ENCODE data around the gene HPD. TPM values are rescaled to one million over a fixed set of nuclear protein-coding genes. Genes with fewer than 3 reads are reported as not detected.

HPD gene
- total RNA-seq, 1 experiment from 2014 or later = 0.51 TPM

GRCh38 chr12:121810833-121811433 is 47.7 kb downstream of the HPD start:
- POLR2A ChIA-PET = interaction anchor here (0.5 to 1.0 kb wide), 6 partner anchors 11 to 20 kb away, joined by 3 to 11 read pairs (median 6); no protein-coding TSS in a partner anchor
- in situ Hi-C loops (cut with HindIII; ENCODE audit: low pct_unique_long_range_greater_than_20kb, low sequenced_read_pairs) = no loop called here
- no peaks in the 10 kb centered on the region for H3K27me3 ChIP-seq (ENCODE audit: control insufficient read depth, insufficient read depth, low read length)
- peaks cover 29% of the 10 kb centered on the region for H3K4me1 ChIP-seq (ENCODE audit: control insufficient read depth, insufficient read depth, low read length)
- CTCF ChIA-PET = interaction anchor here (0.6 to 3.0 kb wide), 4 partner anchors 13 to 78 kb away, joined by 3 to 72 read pairs (median 4); partner anchors contain the start of genes PSMD9 and RHOF
- ATAC-seq (no peak), DNase-seq (ENCODE audit: low read depth, low spot score) (no peak)
- TF ChIP-seq TCF7L2 (IDR thresholded peaks at IDR 0.05; ENCODE audit: low read depth, low read length) = no peak; the same call in 1 of the 2 replicates
- TF ChIP-seq CTCF (IDR thresholded peaks at IDR 0.05) = no peak
- TF ChIP-seq REST (IDR thresholded peaks at IDR 0.05; ENCODE audit: insufficient read depth in 1 of 2, low read depth in 2 of 2, low read length in 1 of 2) = no peak
- TF ChIP-seq SIN3A (IDR thresholded peaks at IDR 0.05; ENCODE audit: borderline replicate concordance, insufficient read depth, low read depth, low read length) = no peak
- no peak for TF ChIP-seq POLR2AphosphoS5 (IDR thresholded peaks at IDR 0.05; ENCODE audit: low read depth, low read length)
- H3K27ac ChIP-seq (ENCODE audit: low read length) = peak overlapping the region; percentile 80
- no peaks in the 10 kb centered on the region for H3K9me3 ChIP-seq (ENCODE audit: control insufficient read depth, insufficient read depth, low read depth, low read length)
- peak overlapping the region; percentile 59 to 82 for H3K4me3 ChIP-seq (ENCODE audit: low read depth in 2 of 2, low read length in 2 of 2)
- no TSS peak for BruUV-seq (replicated peaks)
- peaks cover 8% of the 10 kb centered on the region; the same call in 1 of the 2 replicates for H3K36me3 ChIP-seq (ENCODE audit: control insufficient read depth, insufficient read depth, low read length)
- intact Hi-C loops (cut with micrococcal nuclease; ENCODE audit: unreplicated experiment) = no loop called here

- ChIA-PET POLR2A (interaction anchor here (0.6 to 1.0 kb wide), 2 partner anchors 10 to 16 kb away, joined by 3 to 6 read pairs; no protein-coding TSS in a partner anchor), CTCF (interaction anchor here (0.6 to 3.0 kb wide), 4 partner anchors 15 to 78 kb away, joined by 3 to 72 read pairs (median 4); partner anchors contain the start of genes PSMD9 and RHOF)
- Histone ChIP-seq H3K4me1 (ENCODE audit: control insufficient read depth, insufficient read depth, low read length) (peaks cover 32% of the 10 kb centered on the region), H3K9me3 (ENCODE audit: control insufficient read depth, insufficient read depth, low read depth, low read length) (no peaks in the 10 kb centered on the region), H3K27me3 (ENCODE audit: control insufficient read depth, insufficient read depth, low read length) (no peaks in the 10 kb centered on the region), H3K27ac (ENCODE audit: low read length) (peak overlapping the region; percentile 80), H3K36me3 (ENCODE audit: control insufficient read depth, insufficient read depth, low read length) (peaks cover 8% of the 10 kb centered on the region; the same call in 1 of the 2 replicates), H3K4me3 (ENCODE audit: low read depth in 2 of 2, low read length in 2 of 2) (peak overlapping the region in 1 of 2 experiments; percentile 82; a peak in 1 of 4 replicates)
- in situ Hi-C loops (cut with HindIII; ENCODE audit: low pct_unique_long_range_greater_than_20kb, low sequenced_read_pairs) = no loop called here
- no peak for DNase-seq (ENCODE audit: low read depth, low spot score)
- no TSS peak for BruUV-seq (replicated peaks)
- no peak for ATAC-seq
- no peak for TF ChIP-seq CTCF (IDR thresholded peaks at IDR 0.05)
- no peak for TF ChIP-seq REST (IDR thresholded peaks at IDR 0.05; ENCODE audit: insufficient read depth in 1 of 2, low read depth in 2 of 2, low read length in 1 of 2)
- no peak for TF ChIP-seq TCF7L2 (IDR thresholded peaks at IDR 0.05; ENCODE audit: low read depth, low read length)
- no peak for TF ChIP-seq SIN3A (IDR thresholded peaks at IDR 0.05; ENCODE audit: borderline replicate concordance, insufficient read depth, low read depth, low read length)
- no peak for TF ChIP-seq POLR2AphosphoS5 (IDR thresholded peaks at IDR 0.05; ENCODE audit: low read depth, low read length)
- intact Hi-C loops (cut with micrococcal nuclease; ENCODE audit: unreplicated experiment) = no loop called here
Measured at GRCh38 chr12:121810234-121810817, 48.3 kb downstream of the HPD start.

Measured in Panc1 (cell line).